Kidney (tissue), 14 donors: ENCODE results near the gene PHF12. TPM values are rescaled to one million over a fixed set of nuclear protein-coding genes. Genes with fewer than 3 reads are reported as not detected.

Source experiments
- DNase-seq, 5 donors: peaks; one replicate each; pipeline ENCODE4 v3.0.0-alpha.2; 2013 to 2020
- FAIRE-seq: peaks from 2 replicates; lab custom pipeline; 2012; peaks lifted over from hg19 to GRCh38; lab: Jason Lieb, UNC
- H3K27ac ChIP-seq, 2 donors: one replicate each; pipeline ENCODE4 v1.7.0; 2013; ENCODE audit warnings: low read depth in 2 of 2, low read length in 2 of 2, inconsistent platforms in 1 of 2
- H3K27me3 ChIP-seq: one replicate; pipeline ENCODE4 v1.7.1; 2013; ENCODE audit warnings: low read length, inconsistent platforms; ENCODE audit not compliant: control insufficient read depth, insufficient read depth
- H3K36me3 ChIP-seq, 3 donors: one replicate each; pipeline versions ENCODE4 v1.7.0 to v1.7.1; 2013; ENCODE audit warnings: low read length in 3 of 3, control low read depth in 1 of 3, inconsistent platforms in 1 of 3; ENCODE audit not compliant: insufficient read depth in 3 of 3, control insufficient read depth in 2 of 3
- H3K4me1 ChIP-seq, 3 donors: one replicate each; pipeline versions ENCODE4 v1.7.0 to v1.7.1; 2013; ENCODE audit warnings: low read length in 3 of 3, inconsistent platforms in 1 of 3, low read depth in 1 of 3; ENCODE audit not compliant: control insufficient read depth in 2 of 3, insufficient read depth in 2 of 3
- H3K4me3 ChIP-seq, 3 donors: one replicate each; pipeline versions ENCODE4 v1.7.0 to v1.8.1; 2013; ENCODE audit warnings: low read length in 3 of 3, control low read depth in 1 of 3, inconsistent platforms in 1 of 3
- H3K9ac ChIP-seq, 3 donors: one replicate each; pipeline versions ENCODE4 v1.7.0 to v1.7.1; 2013; ENCODE audit warnings: low read length in 3 of 3, control low read depth in 1 of 3, inconsistent platforms in 1 of 3
- H3K9me3 ChIP-seq, 3 donors: one replicate each; pipeline versions ENCODE4 v1.7.0 to v1.7.1; 2013; ENCODE audit warnings: low read length in 3 of 3, control low read depth in 1 of 3, inconsistent platforms in 1 of 3; ENCODE audit not compliant: control insufficient read depth in 2 of 3, insufficient read depth in 1 of 3
- intact Hi-C: fragments of 100-400 bp; cut with DNase I; formaldehyde crosslinking; loops from one replicate; pipeline ENCODE4 v1.11.1; 2022
- polyA plus RNA-seq: library from polyadenylated mRNA; stranded (reverse); fragments of 350-450 nt; fragmentation: Illumina TruSeq; extraction: RNeasy Lipid Tissue Mini Kit (QIAGEN cat#74804); gene quantifications from one replicate; pipeline ENCODE4 v1.2.3, GENCODE V29; 2014; ENCODE audit warnings: low read depth, low replicate concordance; ENCODE audit not compliant: insufficient read depth
- total RNA-seq: library from RNA; stranded (reverse); fragmentation: NEBNext Ultra II Directional; extraction: Animal tissue kit (Norgen Biotek cat#: 25700); gene quantifications from one replicate; pipeline ENCODE4 v1.2.1, GENCODE V29; 2021
- TF ChIP-seq, protein P1 (sequence below): IDR thresholded peaks from 3 replicates; pipeline ENCODE4 v1.5.1; 2012; ENCODE audit warnings: mild to moderate bottlenecking, moderate library complexity, borderline replicate concordance; ENCODE audit not compliant: insufficient read depth; ENCODE audit errors: extremely low read depth
- donor health status: control.
- donor health status: control.
- donor health status: control.
- donor health status: control.
- donor health status: control.
- donor health status: DM: yes; HTN: yes; CAD: no.
- donor health status: Normal renal cell carcinoma (clear cell type).

Gene PHF12
- total and polyA plus RNA-seq, 2 donors from 2014 or later = 8.8 to 50.4 TPM

DNA sequence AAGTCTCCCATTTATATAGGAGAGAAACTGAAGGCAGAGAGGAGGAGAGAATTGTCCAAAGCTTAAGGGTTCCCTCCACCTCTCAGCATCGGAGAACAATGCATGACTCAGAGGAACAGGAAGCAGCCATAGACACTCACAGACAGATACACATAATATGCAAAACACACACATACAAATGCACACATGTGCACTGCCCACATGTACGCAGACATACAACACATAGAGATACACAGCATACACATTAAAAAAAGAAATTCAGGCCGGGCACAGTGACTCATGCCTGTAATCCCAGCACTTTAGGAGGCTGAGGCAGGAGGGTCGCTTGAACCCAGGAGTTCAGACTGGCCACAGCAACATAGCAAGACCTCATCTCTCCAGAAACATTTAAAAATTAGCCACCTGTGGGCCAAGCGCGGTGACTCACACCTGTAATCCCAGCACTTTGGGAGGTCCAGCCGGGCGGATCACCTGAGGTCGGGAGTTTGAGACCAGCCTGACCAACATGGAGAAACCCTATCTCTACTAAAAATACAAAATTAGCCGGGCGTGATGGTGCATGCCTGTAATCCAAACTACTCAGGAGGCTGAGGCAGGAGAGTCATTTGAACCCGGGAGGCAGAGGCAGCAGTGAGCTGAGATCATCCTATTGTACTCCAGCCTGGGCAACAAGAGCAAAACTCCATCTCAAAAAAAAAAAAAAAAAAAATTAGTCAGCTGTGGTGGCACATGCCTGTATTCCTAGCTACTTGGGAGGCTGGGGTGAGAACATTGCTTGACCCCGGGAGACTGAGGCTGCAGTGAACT, 85.2 kb downstream of the PHF12 start:
- no peak overlapping the region for H3K27ac ChIP-seq
- no peak for FAIRE-seq

DNA sequence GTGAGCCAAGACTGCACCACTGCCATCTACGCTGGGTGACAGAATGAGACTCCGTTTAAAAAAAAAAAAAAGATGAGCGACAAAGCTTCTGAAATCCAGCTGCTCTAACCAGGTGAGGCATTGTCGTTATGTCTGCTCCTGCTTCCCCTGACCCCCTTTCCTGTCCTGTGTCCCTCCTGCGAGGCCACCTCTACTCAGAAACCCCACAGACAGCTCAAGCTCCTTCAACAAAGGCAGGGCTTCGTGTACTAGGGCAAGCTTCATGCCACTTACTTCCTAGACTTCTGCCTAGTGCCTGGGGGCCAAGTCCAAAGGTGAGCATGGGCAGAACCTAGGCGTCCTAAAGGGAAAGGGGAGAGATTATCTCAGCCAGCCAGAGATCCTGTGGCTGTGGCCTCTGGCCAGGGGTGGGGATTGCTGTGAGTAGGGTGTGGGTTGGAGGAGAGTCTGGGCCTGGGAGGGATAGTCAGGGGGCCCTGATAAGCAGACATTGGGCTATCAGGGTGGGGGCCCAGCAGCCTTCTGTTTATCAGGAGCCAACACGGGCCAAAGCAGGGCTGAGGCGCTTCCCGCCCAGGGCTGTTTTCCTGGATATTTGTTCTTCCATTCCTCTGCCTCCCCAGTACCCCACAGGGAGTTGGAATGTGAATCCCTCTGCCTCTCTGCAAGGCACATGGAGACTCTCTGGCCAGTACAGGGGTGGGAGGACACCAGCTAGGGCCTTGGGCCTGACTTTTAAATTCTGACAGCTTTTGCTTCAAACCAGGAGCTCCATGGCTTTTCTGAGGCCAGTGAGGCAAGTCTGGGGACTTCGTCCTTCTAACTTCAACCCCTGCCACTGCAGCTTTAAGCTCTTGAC, 86.1 kb downstream of the PHF12 start:
- Histone ChIP-seq H3K27me3 (no peaks in the 10 kb centered on the region), H3K27ac (no peak overlapping the region), H3K9me3 (no peaks in the 10 kb centered on the region), H3K4me3 (no peak overlapping the region), H3K36me3 (peaks cover 0 to 7% (median 6%) of the 10 kb centered on the region in 3 donors), H3K9ac (no peak overlapping the region), H3K4me1 (no peaks in the 10 kb centered on the region)
- no peak for DNase-seq
- FAIRE-seq = no peak
- intact Hi-C loops = no loop called here
- TF ChIP-seq, protein P1, sequence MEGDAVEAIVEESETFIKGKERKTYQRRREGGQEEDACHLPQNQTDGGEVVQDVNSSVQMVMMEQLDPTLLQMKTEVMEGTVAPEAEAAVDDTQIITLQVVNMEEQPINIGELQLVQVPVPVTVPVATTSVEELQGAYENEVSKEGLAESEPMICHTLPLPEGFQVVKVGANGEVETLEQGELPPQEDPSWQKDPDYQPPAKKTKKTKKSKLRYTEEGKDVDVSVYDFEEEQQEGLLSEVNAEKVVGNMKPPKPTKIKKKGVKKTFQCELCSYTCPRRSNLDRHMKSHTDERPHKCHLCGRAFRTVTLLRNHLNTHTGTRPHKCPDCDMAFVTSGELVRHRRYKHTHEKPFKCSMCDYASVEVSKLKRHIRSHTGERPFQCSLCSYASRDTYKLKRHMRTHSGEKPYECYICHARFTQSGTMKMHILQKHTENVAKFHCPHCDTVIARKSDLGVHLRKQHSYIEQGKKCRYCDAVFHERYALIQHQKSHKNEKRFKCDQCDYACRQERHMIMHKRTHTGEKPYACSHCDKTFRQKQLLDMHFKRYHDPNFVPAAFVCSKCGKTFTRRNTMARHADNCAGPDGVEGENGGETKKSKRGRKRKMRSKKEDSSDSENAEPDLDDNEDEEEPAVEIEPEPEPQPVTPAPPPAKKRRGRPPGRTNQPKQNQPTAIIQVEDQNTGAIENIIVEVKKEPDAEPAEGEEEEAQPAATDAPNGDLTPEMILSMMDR = no peak

More for the DNA sequence above, 85.2 kb downstream of the PHF12 start:
- H3K36me3 ChIP-seq = peaks cover 0 to 2% (median 0%) of the 10 kb centered on the region in 3 donors
- intact Hi-C loops = no loop called here
- H3K9ac ChIP-seq = no peak overlapping the region
- no peak for DNase-seq
- H3K4me3 ChIP-seq = no peak overlapping the region
- no peaks in the 10 kb centered on the region for H3K4me1 ChIP-seq
- TF ChIP-seq, protein P1 = no peak
- no peaks in the 10 kb centered on the region for H3K9me3 ChIP-seq
- no peaks in the 10 kb centered on the region for H3K27me3 ChIP-seq

DNA sequence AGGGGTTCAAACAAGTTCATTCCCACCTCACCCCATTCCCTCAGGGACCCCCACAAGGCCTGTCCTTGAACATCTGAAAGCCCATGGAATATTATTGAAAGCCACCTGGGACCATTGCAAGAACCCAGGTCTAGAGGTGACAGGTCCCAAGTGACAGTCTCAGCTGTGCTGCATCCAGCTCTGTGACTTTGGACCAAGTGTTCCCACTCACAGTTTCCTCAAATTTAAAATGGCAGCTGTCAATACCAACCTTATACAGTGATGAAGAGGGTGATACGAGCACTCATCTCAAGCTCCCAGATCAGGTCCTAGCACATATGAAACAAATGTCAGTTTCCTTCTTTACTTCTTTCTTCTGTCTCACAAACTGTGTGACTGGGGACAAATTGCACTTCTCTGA, 87.4 kb downstream of the PHF12 start:
- TF ChIP-seq, protein P1 = no peak
- DNase-seq (no peak), FAIRE-seq (no peak)
- Histone ChIP-seq H3K27ac (no peak overlapping the region), H3K9me3 (no peaks in the 10 kb centered on the region), H3K9ac (no peak overlapping the region), H3K4me3 (no peak overlapping the region), H3K36me3 (peaks cover under 1 to 9% (median 8%) of the 10 kb centered on the region in 3 donors), H3K27me3 (no peaks in the 10 kb centered on the region), H3K4me1 (no peaks in the 10 kb centered on the region)
- intact Hi-C loops = no loop called here
